OCI-LY1 (cell line): ENCODE results near the gene ADGRD2.

Source experiments
- CTCF ChIP-seq: fragments of 200-600 bp; sonication (generic), shearing (Covaris generic); IDR thresholded peaks from 2 replicates; pipeline ENCODE4 v1.5.1; 2017; ENCODE audit warnings: mild to moderate bottlenecking, antibody characterized with exemption, low read length, moderate library complexity, mixed read lengths
- EZH2 ChIP-seq: fragments of 200-600 bp; sonication (generic), shearing (Covaris generic); IDR thresholded peaks from 2 replicates; pipeline ENCODE4 v1.8.0; 2017; ENCODE audit warnings: borderline replicate concordance, mixed run types, mild to moderate bottlenecking, antibody characterized with exemption, low read length, moderate library complexity, mixed read lengths

DNA sequence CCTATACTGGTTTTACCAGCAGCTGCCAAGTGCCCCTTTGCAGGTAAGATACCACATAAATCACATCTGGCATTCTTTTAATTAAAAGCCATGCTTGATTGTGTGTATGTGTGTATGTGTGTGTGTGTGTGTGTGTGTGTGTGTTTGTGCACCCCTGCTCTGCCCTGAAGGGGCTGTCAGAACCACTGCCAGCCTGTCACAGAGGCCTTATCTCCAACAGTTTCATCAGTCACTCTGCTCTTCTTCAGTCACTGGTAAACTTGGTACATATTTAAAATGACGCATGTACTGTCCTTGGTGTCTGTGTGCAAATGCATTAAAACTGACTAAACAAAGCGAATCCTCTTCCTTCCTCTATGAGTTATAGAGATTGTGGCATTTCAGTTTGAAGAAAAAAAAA is 75.9 kb downstream of the ADGRD2 start:
- TF ChIP-seq CTCF (no peak), EZH2 (no peak)
